ENCODE results near the gene ZNF695. TPM values are rescaled to one million over a fixed set of nuclear protein-coding genes. Genes with fewer than 3 reads are reported as not detected.

Gene ZNF695
- total and polyA plus RNA-seq, 2 donors, result 0.11 to 2.7 TPM

- 99% methylated on average over 1 of the region's 1 CpG for WGBS
- no peak for DNase-seq (ENCODE audit: extremely low spot score)
- Histone ChIP-seq H3K4me3 (ENCODE audit: low read depth, low read length) (no peak overlapping the region), H3K36me3 (ENCODE audit: insufficient read depth) (no peaks in the 10 kb centered on the region), H3K4me1 (ENCODE audit: insufficient read depth) (no peaks in the 10 kb centered on the region), H3K27ac (ENCODE audit: low read depth) (no peak overlapping the region)
These were observed 20.7 kb downstream of the ZNF695 start for GRCh38 chr1:246987083-246987690.

DNA sequence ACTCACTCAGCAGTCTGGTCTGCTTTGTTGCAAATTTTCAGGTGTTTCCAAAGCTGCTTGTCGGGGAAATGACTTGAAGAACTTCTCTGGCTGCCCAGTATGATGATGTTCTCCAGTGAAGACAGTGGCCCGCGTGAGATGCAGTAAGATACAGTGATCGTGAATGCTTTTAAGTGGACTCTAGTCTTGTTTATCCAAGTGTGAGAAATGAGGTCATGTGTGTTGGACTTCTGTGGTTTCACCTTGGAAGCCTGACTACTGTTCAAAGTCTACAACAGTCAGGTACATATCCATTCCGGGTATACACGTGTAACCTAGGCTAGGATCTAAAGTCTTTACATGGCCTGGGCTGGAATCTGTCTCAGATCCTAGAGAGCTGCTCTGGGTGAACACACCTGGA lies 29.1 kb downstream of the ZNF695 start:
- no peak overlapping the region for H3K27ac ChIP-seq (ENCODE audit: low read depth)
- DNase-seq (ENCODE audit: extremely low spot score), result no peak
- no peak overlapping the region for H3K4me3 ChIP-seq (ENCODE audit: low read depth, low read length)
- H3K4me1 ChIP-seq (ENCODE audit: insufficient read depth), result no peaks in the 10 kb centered on the region
- no peaks in the 10 kb centered on the region for H3K36me3 ChIP-seq (ENCODE audit: insufficient read depth)
- 98% methylated on average over 6 of the region's 6 CpGs for WGBS

DNA sequence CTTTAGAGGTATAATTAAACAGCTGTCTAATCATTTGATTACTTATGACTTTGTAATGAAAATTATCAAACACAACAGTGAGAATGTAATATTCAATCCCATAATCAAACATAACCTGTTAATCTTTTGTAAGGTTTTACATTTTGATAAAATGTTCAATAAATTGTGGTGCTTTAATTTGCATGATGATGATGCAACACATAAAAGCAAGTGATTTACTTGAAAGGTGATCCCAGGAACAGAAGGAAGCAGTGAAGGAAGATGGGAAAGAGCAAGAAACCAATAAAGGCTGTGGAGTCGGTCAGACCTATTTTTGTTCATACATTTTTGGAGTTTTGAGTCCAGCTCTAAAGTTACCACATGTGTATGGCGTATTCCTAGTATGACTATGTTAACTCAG lies 29.6 kb downstream of the ZNF695 start:
- no peak for DNase-seq (ENCODE audit: extremely low spot score)
- Histone ChIP-seq H3K27ac (ENCODE audit: low read depth) (no peak overlapping the region), H3K36me3 (ENCODE audit: insufficient read depth) (no peaks in the 10 kb centered on the region), H3K4me3 (ENCODE audit: low read depth, low read length) (no peak overlapping the region), H3K4me1 (ENCODE audit: insufficient read depth) (no peaks in the 10 kb centered on the region)
- WGBS, result over 99% methylated on average over 2 of the region's 2 CpGs

- 98% methylated on average over 7 of the region's 7 CpGs for WGBS
- no peak for DNase-seq (ENCODE audit: extremely low spot score)
- Histone ChIP-seq H3K27ac (ENCODE audit: low read depth) (no peak overlapping the region), H3K4me3 (ENCODE audit: low read depth, low read length) (no peak overlapping the region), H3K36me3 (ENCODE audit: insufficient read depth) (no peaks in the 10 kb centered on the region), H3K4me1 (ENCODE audit: insufficient read depth) (no peaks in the 10 kb centered on the region)
These were observed 35.9 kb downstream of the ZNF695 start for GRCh38 chr1:246971969-246972368.

DNA sequence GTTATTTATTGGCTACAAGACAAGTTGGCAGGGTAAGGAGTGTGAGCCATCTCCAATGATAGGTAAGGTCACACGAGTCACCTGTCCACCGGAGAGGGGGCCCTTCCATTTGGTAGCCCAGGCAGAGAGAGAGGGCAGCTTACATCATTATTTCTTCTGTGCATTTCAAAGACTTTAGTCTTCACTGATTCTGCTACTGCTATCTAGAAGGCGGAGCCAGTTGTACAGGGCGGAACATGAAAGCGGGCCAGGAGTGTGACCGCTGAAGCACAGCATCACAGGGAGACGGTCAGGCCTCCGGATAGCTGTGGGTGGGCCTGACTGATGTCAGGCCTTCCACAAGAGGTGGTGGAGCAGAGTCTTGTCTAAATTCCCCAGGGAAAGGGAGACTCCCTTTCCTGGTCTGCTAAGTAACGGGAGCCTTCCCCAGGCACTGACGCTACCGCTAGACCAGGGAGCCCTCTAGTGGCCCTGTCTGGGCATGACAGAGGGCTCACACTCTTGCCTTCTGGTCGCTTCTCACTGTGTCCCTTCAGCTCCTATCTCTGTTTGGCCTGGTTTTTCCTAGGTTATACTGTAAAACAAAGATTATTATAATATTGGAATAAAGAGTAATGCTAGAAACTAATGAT lies 36.7 kb downstream of the ZNF695 start:
- DNase-seq (ENCODE audit: extremely low spot score), result no peak
- Histone ChIP-seq H3K27ac (ENCODE audit: low read depth) (no peak overlapping the region), H3K36me3 (ENCODE audit: insufficient read depth) (no peaks in the 10 kb centered on the region), H3K4me1 (ENCODE audit: insufficient read depth) (no peaks in the 10 kb centered on the region), H3K4me3 (ENCODE audit: low read depth, low read length) (no peak overlapping the region)
- 85% methylated on average over 12 of the region's 12 CpGs for WGBS

GRCh38 chr1:246969621-246970020 lies 38.2 kb downstream of the ZNF695 start:
- no peak for DNase-seq (ENCODE audit: extremely low spot score)
- Histone ChIP-seq H3K4me1 (ENCODE audit: insufficient read depth) (no peaks in the 10 kb centered on the region), H3K36me3 (ENCODE audit: insufficient read depth) (no peaks in the 10 kb centered on the region), H3K27ac (ENCODE audit: low read depth) (no peak overlapping the region), H3K4me3 (ENCODE audit: low read depth, low read length) (no peak overlapping the region)
- 93% methylated on average over 3 of the region's 3 CpGs for WGBS

DNA sequence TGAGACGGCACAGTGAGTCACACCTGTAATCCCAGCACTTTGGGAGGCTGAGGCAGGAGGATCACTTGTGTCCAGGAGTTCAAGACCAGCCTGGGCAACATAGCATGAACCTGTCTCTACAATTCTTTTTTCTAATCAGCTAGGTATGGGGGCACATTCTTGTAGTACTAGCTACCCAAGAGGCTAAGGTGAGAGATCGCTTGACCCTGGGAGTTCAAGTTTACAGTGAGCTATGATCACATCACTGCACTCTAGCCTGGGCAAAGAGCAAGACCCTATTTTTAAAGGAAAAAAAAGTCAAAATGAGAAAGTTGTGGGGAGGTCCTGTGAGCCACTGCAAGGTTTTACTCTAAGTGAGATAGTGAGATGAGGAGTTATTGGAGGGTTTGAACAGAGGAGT lies 41.4 kb downstream of the ZNF695 start:
- Histone ChIP-seq H3K4me1 (ENCODE audit: insufficient read depth) (no peaks in the 10 kb centered on the region), H3K36me3 (ENCODE audit: insufficient read depth) (no peaks in the 10 kb centered on the region), H3K4me3 (ENCODE audit: low read depth, low read length) (no peak overlapping the region), H3K27ac (ENCODE audit: low read depth) (no peak overlapping the region)
- 95% methylated on average over 2 of the region's 2 CpGs for WGBS
- DNase-seq (ENCODE audit: extremely low spot score), result no peak

DNA sequence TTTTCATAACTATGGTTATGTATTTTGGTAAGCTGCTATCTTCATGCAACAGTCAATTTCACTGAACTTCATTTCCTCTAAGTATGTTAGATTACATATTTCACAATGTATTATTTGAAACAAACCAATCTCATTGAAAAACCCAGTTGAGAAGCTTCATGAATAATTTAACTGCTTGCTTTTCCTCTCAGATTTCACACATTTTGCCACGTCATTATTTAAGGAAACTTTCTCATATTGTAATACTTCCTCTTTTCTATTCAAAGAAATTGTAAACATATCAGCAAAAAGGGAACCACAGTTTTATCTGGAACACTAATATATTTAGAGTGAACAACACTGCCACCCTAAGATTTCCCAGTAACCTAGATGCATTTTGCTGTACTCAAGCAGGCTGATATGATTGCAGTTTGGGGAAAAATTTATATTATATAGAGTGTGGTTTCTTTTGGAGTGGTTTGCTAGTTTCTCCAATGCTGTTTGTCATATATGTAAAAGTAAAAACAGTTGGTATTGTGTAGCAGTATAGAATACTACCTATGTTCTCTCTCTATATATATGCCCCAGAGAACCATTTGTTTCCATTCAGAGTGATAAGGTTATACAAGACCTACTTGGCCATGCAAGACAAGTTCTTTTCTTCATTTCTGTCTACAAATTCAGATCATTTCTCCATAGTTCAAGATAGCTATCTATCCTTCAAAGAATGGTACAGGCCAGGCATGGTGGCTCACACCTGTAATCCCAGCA lies 47.7 kb downstream of the ZNF695 start:
- Histone ChIP-seq H3K36me3 (ENCODE audit: insufficient read depth) (no peaks in the 10 kb centered on the region), H3K4me1 (ENCODE audit: insufficient read depth) (no peaks in the 10 kb centered on the region), H3K27ac (ENCODE audit: low read depth) (no peak overlapping the region), H3K4me3 (ENCODE audit: low read depth, low read length) (no peak overlapping the region)
- WGBS, result 60% methylated on average over 1 of the region's 1 CpG
- DNase-seq (ENCODE audit: extremely low spot score), result no peak

DNA sequence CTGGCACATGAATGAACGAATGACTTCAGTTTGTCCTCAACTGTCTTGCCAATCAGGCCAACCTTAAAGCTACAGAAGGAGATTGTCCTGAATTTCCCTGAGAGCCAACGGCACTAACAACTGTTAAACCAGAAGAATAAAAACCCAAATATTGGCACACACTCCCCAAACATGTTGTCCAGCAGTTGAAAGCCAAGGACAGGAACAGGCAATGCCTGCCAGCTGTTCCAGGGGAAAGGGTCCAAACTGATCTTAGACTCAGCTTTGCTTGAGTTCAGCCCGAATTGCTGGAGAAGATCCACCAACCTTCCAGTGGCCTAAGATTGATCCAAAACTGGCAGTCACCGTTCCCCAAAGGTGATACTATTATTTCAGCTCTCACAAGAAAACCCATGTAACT lies 53.7 kb downstream of the ZNF695 start:
- no peaks in the 10 kb centered on the region for H3K36me3 ChIP-seq (ENCODE audit: insufficient read depth)
- H3K27ac ChIP-seq (ENCODE audit: low read depth), result no peak overlapping the region
- no peaks in the 10 kb centered on the region for H3K4me1 ChIP-seq (ENCODE audit: insufficient read depth)
- no peak overlapping the region for H3K4me3 ChIP-seq (ENCODE audit: low read depth, low read length)
- 52% methylated on average over 4 of the region's 4 CpGs for WGBS
- DNase-seq (ENCODE audit: extremely low spot score), result no peak

DNA sequence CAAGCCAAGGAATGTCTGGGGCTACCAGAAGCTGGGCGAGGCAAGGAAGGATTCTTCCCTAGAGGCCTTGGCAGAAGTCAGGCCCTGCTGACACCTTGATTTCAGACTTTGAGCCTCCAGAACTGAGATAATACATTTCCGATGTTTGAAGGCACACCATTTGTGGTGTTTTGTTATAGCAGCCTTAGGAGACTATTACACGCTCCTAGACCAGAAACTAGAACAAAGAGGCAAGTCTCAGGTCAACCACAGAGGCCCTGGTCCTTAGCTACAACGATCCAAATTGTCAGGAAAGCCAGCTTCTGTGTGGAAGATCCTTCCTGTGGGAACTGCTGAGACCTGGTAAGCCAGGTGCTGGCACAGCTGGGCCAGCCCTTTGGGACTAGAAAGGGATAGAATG lies 56.4 kb downstream of the ZNF695 start:
- no peaks in the 10 kb centered on the region for H3K4me1 ChIP-seq (ENCODE audit: insufficient read depth)

DNA sequence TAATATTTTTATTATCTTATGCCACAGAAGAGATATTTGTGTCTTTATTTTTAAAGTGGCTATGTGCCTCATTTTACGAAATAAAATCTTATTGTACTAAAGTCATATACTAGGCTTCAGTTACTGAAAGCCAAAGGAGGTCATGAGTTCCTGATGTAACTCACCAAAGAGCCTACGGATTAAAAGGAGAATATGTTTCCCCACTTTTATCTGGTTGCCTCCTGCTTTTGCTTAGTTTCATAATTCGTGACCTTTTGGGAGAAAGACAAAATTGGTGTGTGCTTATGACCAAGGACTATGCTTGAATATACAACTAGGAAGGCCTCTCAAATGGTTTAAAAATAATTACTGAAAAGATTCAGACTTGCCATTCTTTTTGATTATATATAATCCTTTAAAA lies 57.9 kb downstream of the ZNF695 start:
- DNase-seq (ENCODE audit: extremely low spot score), result no peak
- 87% methylated on average over 3 of the region's 3 CpGs for WGBS
- Histone ChIP-seq H3K4me1 (ENCODE audit: insufficient read depth) (no peaks in the 10 kb centered on the region), H3K4me3 (ENCODE audit: low read depth, low read length) (no peak overlapping the region), H3K36me3 (ENCODE audit: insufficient read depth) (no peaks in the 10 kb centered on the region), H3K27ac (ENCODE audit: low read depth) (no peak overlapping the region)

More for the DNA sequence above, 56.4 kb downstream of the ZNF695 start:
- H3K4me3 ChIP-seq (ENCODE audit: low read depth, low read length), result no peak overlapping the region
- no peak for DNase-seq (ENCODE audit: extremely low spot score)
- no peaks in the 10 kb centered on the region for H3K36me3 ChIP-seq (ENCODE audit: insufficient read depth)
- H3K27ac ChIP-seq (ENCODE audit: low read depth), result no peak overlapping the region
- WGBS, result 96% methylated on average over 4 of the region's 4 CpGs

DNA sequence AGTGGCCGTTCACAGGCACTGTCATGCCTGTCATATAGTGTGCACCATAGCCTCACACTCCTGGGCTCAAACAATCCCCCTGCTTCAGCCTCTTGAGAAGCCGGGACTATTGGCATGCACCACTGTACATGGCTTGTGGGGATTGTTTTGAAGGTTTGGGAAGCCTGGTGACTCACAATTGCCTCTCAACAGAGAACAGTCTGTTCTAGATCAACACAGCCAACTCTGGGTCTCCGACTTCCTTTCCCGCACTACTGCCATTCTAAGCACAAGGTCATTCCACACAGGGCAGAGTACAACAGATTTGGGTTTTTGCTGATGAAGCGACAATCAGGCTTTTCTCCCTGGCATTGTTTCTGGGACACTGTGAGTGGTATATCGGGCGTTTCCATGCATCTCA lies 60.6 kb downstream of the ZNF695 start:
- Histone ChIP-seq H3K4me3 (ENCODE audit: low read depth, low read length) (no peak overlapping the region), H3K36me3 (ENCODE audit: insufficient read depth) (no peaks in the 10 kb centered on the region), H3K4me1 (ENCODE audit: insufficient read depth) (no peaks in the 10 kb centered on the region), H3K27ac (ENCODE audit: low read depth) (no peak overlapping the region)
- 81% methylated on average over 7 of the region's 7 CpGs for WGBS
- no peak for DNase-seq (ENCODE audit: extremely low spot score)

DNA sequence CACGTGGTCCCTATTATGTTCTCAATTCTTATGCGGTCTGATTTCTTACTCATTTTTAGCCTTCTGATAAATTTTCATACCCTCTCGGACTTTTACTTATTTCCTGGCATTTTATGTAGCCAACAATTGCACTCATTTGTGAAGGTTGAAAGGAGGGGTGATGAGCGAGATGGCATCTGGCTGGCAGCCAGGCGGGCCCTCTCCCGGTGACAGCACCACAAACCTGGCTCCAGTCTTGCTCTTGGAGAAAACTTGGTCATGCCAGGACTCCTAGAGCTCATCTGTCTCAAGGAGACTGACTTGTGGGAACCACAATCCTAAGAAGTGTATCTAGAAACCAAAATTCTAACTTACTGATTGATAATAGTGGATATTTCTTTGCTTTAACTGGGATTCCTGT lies 61.5 kb downstream of the ZNF695 start:
- WGBS, result 91% methylated on average over 6 of the region's 6 CpGs
- no peak overlapping the region for H3K27ac ChIP-seq (ENCODE audit: low read depth)
- no peaks in the 10 kb centered on the region for H3K4me1 ChIP-seq (ENCODE audit: insufficient read depth)
- no peak overlapping the region for H3K4me3 ChIP-seq (ENCODE audit: low read depth, low read length)
- no peak for DNase-seq (ENCODE audit: extremely low spot score)
- H3K36me3 ChIP-seq (ENCODE audit: insufficient read depth), result no peaks in the 10 kb centered on the region
